Kidney (tissue), 14 donors: ENCODE data around the gene ASB10. TPM values are rescaled to one million over a fixed set of nuclear protein-coding genes. Genes with fewer than 3 reads are reported as not detected.

ENCODE experiments used
- DNase-seq, 5 donors: peaks; one replicate each; pipeline ENCODE4 v3.0.0-alpha.2; 2013 to 2020
- FAIRE-seq: peaks from 2 replicates; lab custom pipeline; 2012; peaks lifted over from hg19 to GRCh38; lab: Jason Lieb, UNC
- H3K27ac ChIP-seq, 2 donors: one replicate each; pipeline ENCODE4 v1.7.0; 2013; ENCODE audit warnings: low read depth in 2 of 2, low read length in 2 of 2, inconsistent platforms in 1 of 2
- H3K27me3 ChIP-seq: one replicate; pipeline ENCODE4 v1.7.1; 2013; ENCODE audit warnings: low read length, inconsistent platforms; ENCODE audit not compliant: control insufficient read depth, insufficient read depth
- H3K36me3 ChIP-seq, 3 donors: one replicate each; pipeline versions ENCODE4 v1.7.0 to v1.7.1; 2013; ENCODE audit warnings: low read length in 3 of 3, control low read depth in 1 of 3, inconsistent platforms in 1 of 3; ENCODE audit not compliant: insufficient read depth in 3 of 3, control insufficient read depth in 2 of 3
- H3K4me1 ChIP-seq, 3 donors: one replicate each; pipeline versions ENCODE4 v1.7.0 to v1.7.1; 2013; ENCODE audit warnings: low read length in 3 of 3, inconsistent platforms in 1 of 3, low read depth in 1 of 3; ENCODE audit not compliant: control insufficient read depth in 2 of 3, insufficient read depth in 2 of 3
- H3K4me3 ChIP-seq, 3 donors: one replicate each; pipeline versions ENCODE4 v1.7.0 to v1.8.1; 2013; ENCODE audit warnings: low read length in 3 of 3, control low read depth in 1 of 3, inconsistent platforms in 1 of 3
- H3K9ac ChIP-seq, 3 donors: one replicate each; pipeline versions ENCODE4 v1.7.0 to v1.7.1; 2013; ENCODE audit warnings: low read length in 3 of 3, control low read depth in 1 of 3, inconsistent platforms in 1 of 3
- H3K9me3 ChIP-seq, 3 donors: one replicate each; pipeline versions ENCODE4 v1.7.0 to v1.7.1; 2013; ENCODE audit warnings: low read length in 3 of 3, control low read depth in 1 of 3, inconsistent platforms in 1 of 3; ENCODE audit not compliant: control insufficient read depth in 2 of 3, insufficient read depth in 1 of 3
- CTCF ChIP-seq: IDR thresholded peaks from 3 replicates; pipeline ENCODE4 v1.5.1; 2012; ENCODE audit warnings: mild to moderate bottlenecking, moderate library complexity, borderline replicate concordance; ENCODE audit not compliant: insufficient read depth; ENCODE audit errors: extremely low read depth
- intact Hi-C: fragments of 100-400 bp; cut with DNase I; formaldehyde crosslinking; loops from one replicate; pipeline ENCODE4 v1.11.1; 2022
- polyA plus RNA-seq: library from polyadenylated mRNA; stranded (reverse); fragments of 350-450 nt; fragmentation: Illumina TruSeq; extraction: RNeasy Lipid Tissue Mini Kit (QIAGEN cat#74804); gene quantifications from one replicate; pipeline ENCODE4 v1.2.3, GENCODE V29; 2014; ENCODE audit warnings: low read depth, low replicate concordance; ENCODE audit not compliant: insufficient read depth
- total RNA-seq: library from RNA; stranded (reverse); fragmentation: NEBNext Ultra II Directional; extraction: Animal tissue kit (Norgen Biotek cat#: 25700); gene quantifications from one replicate; pipeline ENCODE4 v1.2.1, GENCODE V29; 2021
- donor health status: control.
- donor health status: control.
- donor health status: control.
- donor health status: control.
- donor health status: control.
- donor health status: DM: yes; HTN: yes; CAD: no.
- donor health status: Normal renal cell carcinoma (clear cell type).

The ASB10 gene
- total and polyA plus RNA-seq, 2 donors from 2014 or later, result 0.22 TPM; not detected in 1

- Histone ChIP-seq H3K27ac (no peak overlapping the region), H3K9me3 (no peaks in the 10 kb centered on the region), H3K4me3 (no peak overlapping the region), H3K4me1 (no peaks in the 10 kb centered on the region), H3K9ac (no peak overlapping the region), H3K36me3 (no peaks in the 10 kb centered on the region), H3K27me3 (peaks cover 10% of the 10 kb centered on the region)
- FAIRE-seq, result no peak
- intact Hi-C loops, result no loop called here
- peak in 4 of 5 donors; percentile 72 to 82 (median 74) for DNase-seq
- TF ChIP-seq CTCF, result no peak
Measured at GRCh38 chr7:151174246-151175046, 12.6 kb downstream of the ASB10 start.

GRCh38 chr7:151173386-151174245 is 13.4 kb downstream of the ASB10 start:
- FAIRE-seq (no peak), DNase-seq (no peak)
- TF ChIP-seq CTCF, result no peak
- Histone ChIP-seq H3K9ac (no peak overlapping the region), H3K27me3 (peaks cover 18% of the 10 kb centered on the region), H3K4me1 (no peaks in the 10 kb centered on the region), H3K36me3 (no peaks in the 10 kb centered on the region), H3K9me3 (no peaks in the 10 kb centered on the region), H3K27ac (no peak overlapping the region), H3K4me3 (no peak overlapping the region)
- intact Hi-C loops, result no loop called here

- H3K27me3 ChIP-seq, result peaks cover 22% of the 10 kb centered on the region
- peaks cover 0 to 4% (median 0%) of the 10 kb centered on the region in 3 donors for H3K4me1 ChIP-seq
- no peak overlapping the region for H3K4me3 ChIP-seq
- peak; percentile 82 for FAIRE-seq
- H3K36me3 ChIP-seq, result no peaks in the 10 kb centered on the region
- no peak overlapping the region for H3K27ac ChIP-seq
- peak; percentile 78 to 92 (median 86) for DNase-seq
- H3K9ac ChIP-seq, result no peak overlapping the region
- peak; percentile 100 for TF ChIP-seq CTCF
- intact Hi-C loops, result no loop called here
- H3K9me3 ChIP-seq, result no peaks in the 10 kb centered on the region
Measured at GRCh38 chr7:151172273-151173141, 14.5 kb downstream of the ASB10 start.
